HepG2 (cell line): Measurements from ENCODE around the gene PLPP3.

Source experiments
- PHF8 ChIP-seq: sonication (generic); formaldehyde crosslinking; IDR thresholded peaks from 2 replicates; pipeline ENCODE4 v1.5.0; 2020; ENCODE audit warnings: missing genetic modification reagents
- ZBTB44 ChIP-seq: sonication (generic); formaldehyde crosslinking; IDR thresholded peaks from 2 replicates; pipeline ENCODE4 v1.4.0; 2020; ENCODE audit warnings: missing genetic modification reagents
- TF ChIP-seq, protein P1 (sequence below): IDR thresholded peaks from 2 replicates; pipeline ENCODE4 v1.6.1; 2016; ENCODE audit warnings: missing compliant biosample characterization, missing genetic modification reagents, borderline replicate concordance

DNA sequence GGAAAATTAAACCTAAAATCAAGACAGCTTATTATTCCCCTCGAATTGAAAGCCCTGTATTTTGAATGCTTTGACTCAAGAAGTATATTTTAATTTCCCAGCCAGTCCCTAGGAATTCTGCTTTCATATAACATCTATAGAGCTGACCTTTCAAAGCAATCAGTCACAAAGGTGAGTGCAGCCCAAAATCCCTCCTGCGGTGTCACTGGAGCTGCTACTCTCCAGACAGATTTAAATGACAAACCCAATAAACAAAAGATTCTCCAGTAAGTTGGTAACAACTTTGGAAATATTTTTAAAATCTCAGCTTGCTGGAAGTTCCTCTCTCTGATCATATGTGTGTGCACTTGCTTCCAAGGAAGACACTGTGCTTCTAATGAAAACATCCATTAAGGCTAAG is 14.7 kb downstream of the PLPP3 start:
- TF ChIP-seq, protein P1, sequence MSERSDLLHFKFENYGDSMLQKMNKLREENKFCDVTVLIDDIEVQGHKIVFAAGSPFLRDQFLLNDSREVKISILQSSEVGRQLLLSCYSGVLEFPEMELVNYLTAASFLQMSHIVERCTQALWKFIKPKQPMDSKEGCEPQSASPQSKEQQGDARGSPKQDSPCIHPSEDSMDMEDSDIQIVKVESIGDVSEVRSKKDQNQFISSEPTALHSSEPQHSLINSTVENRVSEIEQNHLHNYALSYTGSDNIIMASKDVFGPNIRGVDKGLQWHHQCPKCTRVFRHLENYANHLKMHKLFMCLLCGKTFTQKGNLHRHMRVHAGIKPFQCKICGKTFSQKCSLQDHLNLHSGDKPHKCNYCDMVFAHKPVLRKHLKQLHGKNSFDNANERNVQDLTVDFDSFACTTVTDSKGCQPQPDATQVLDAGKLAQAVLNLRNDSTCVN (CRISPR knock-in tag), result no peak
- TF ChIP-seq ZBTB44 (CRISPR knock-in tag) (no peak), PHF8 (CRISPR knock-in tag) (no peak)
